H9 (cell line): ENCODE measurements around the gene TBL1X. TPM values are rescaled to one million over a fixed set of nuclear protein-coding genes. Genes with fewer than 3 reads are reported as not detected.
A peak's percentile ranks its signal among the peaks of the same experiment; 100 is the strongest.

Experiments used
- DNase-seq: peaks from one replicate; pipeline ENCODE4 v3.0.0-alpha.2; 2017
- H2AFZ ChIP-seq: one replicate; pipeline ENCODE4 v1.6.1; 2013; ENCODE audit warnings: mild to moderate bottlenecking, low read length, control low read depth, moderate library complexity
- H2AK5ac ChIP-seq: 2 replicates; pipeline ENCODE4 v1.6.1; 2013; ENCODE audit warnings: low read length, control low read depth, mixed read lengths; ENCODE audit not compliant: insufficient read length
- H2BK120ac ChIP-seq: one replicate; pipeline ENCODE4 v1.6.1; 2013; ENCODE audit warnings: low read depth, mild to moderate bottlenecking, low read length, control low read depth, inconsistent platforms; ENCODE audit not compliant: poor library complexity, severe bottlenecking
- H2BK12ac ChIP-seq: 2 replicates; pipeline ENCODE4 v1.6.1; 2013; ENCODE audit warnings: low read length, control low read depth, mixed read lengths, low read depth; ENCODE audit not compliant: insufficient read length
- H2BK15ac ChIP-seq: 2 replicates; pipeline ENCODE4 v1.6.1; 2013; ENCODE audit warnings: low read depth, low read length, control low read depth
- H2BK20ac ChIP-seq: one replicate; pipeline ENCODE4 v1.6.1; 2013; ENCODE audit warnings: low read depth, mild to moderate bottlenecking, low read length, control low read depth, inconsistent platforms; ENCODE audit not compliant: poor library complexity, severe bottlenecking
- H2BK5ac ChIP-seq: 2 replicates; pipeline ENCODE4 v1.6.1; 2013; ENCODE audit warnings: low read length, control low read depth, mixed read lengths; ENCODE audit not compliant: insufficient read length
- H3K14ac ChIP-seq: 2 replicates; pipeline ENCODE4 v1.6.1; 2013; ENCODE audit warnings: low read length, control low read depth; ENCODE audit not compliant: insufficient read depth
- H3K18ac ChIP-seq: 2 replicates; pipeline ENCODE4 v1.6.1; 2013; ENCODE audit warnings: low read depth, mild to moderate bottlenecking, mixed read lengths, low read length, control low read depth; ENCODE audit not compliant: insufficient read length
- H3K23ac ChIP-seq: 2 replicates; pipeline ENCODE4 v1.6.1; 2013; ENCODE audit warnings: low read length, control low read depth, mixed read lengths, low read depth; ENCODE audit not compliant: insufficient read length
- H3K23me2 ChIP-seq: 2 replicates; pipeline ENCODE4 v1.6.1; 2013; ENCODE audit warnings: low read depth, mild to moderate bottlenecking, mixed read lengths, low read length, control low read depth; ENCODE audit not compliant: insufficient read length, poor library complexity, severe bottlenecking
- H3K27ac ChIP-seq: 2 replicates; pipeline ENCODE4 v1.5.1; 2013; ENCODE audit warnings: low read length, control low read depth, mixed read lengths, low read depth; ENCODE audit not compliant: insufficient read length
- H3K27me3 ChIP-seq: 2 replicates; pipeline ENCODE4 v1.6.1; 2013; ENCODE audit warnings: low read length, control low read depth, inconsistent platforms; ENCODE audit not compliant: insufficient read depth
- H3K4ac ChIP-seq: 2 replicates; pipeline ENCODE4 v1.6.1; 2013; ENCODE audit warnings: low read depth, mild to moderate bottlenecking, control low read depth, inconsistent platforms, low read length, moderate library complexity
- H3K4me1 ChIP-seq: 2 replicates; pipeline ENCODE4 v1.6.1; 2013; ENCODE audit warnings: low read length, control low read depth, inconsistent platforms; ENCODE audit not compliant: insufficient read depth
- H3K4me2 ChIP-seq: 2 replicates; pipeline ENCODE4 v1.6.1; 2013; ENCODE audit warnings: low read length, control low read depth, mixed read lengths; ENCODE audit not compliant: insufficient read length, insufficient read depth
- H3K56ac ChIP-seq: 2 replicates; pipeline ENCODE4 v1.6.1; 2013; ENCODE audit warnings: low read depth, mild to moderate bottlenecking, mixed read lengths, low read length, control low read depth; ENCODE audit not compliant: insufficient read length
- H3K79me1 ChIP-seq: 2 replicates; pipeline ENCODE4 v1.6.1; 2013; ENCODE audit warnings: low read depth, mild to moderate bottlenecking, moderate library complexity, low read length, control low read depth, inconsistent platforms; ENCODE audit not compliant: insufficient read depth, poor library complexity, severe bottlenecking
- H3K79me2 ChIP-seq: 2 replicates; pipeline ENCODE4 v1.6.1; 2013; ENCODE audit warnings: low read length, control low read depth, inconsistent platforms; ENCODE audit not compliant: insufficient read depth
- H3K9ac ChIP-seq: 2 replicates; pipeline ENCODE4 v1.6.1; 2013; ENCODE audit warnings: low read length, control low read depth, mixed read lengths; ENCODE audit not compliant: insufficient read length; ENCODE audit errors: extremely low read depth
- H3K9me3 ChIP-seq: one replicate; pipeline ENCODE4 v1.6.1; 2013; ENCODE audit warnings: low read depth, low read length, inconsistent platforms; ENCODE audit not compliant: control insufficient read depth
- H3T11ph ChIP-seq: one replicate; pipeline ENCODE4 v1.6.1; 2013; ENCODE audit warnings: mild to moderate bottlenecking, low read length, control low read depth, inconsistent platforms
- H4K20me1 ChIP-seq: one replicate; pipeline ENCODE4 v1.6.1; 2013; ENCODE audit not compliant: control insufficient read depth, insufficient read length, insufficient read depth
- H4K5ac ChIP-seq: 2 replicates; pipeline ENCODE4 v1.6.1; 2013; ENCODE audit warnings: low read depth, mild to moderate bottlenecking, mixed read lengths, low read length, control low read depth; ENCODE audit not compliant: insufficient read length
- H4K8ac ChIP-seq: replicated peaks from 2 replicates; pipeline ENCODE4 v1.6.1; 2013; ENCODE audit warnings: low read length, control low read depth, mixed read lengths, low read depth; ENCODE audit not compliant: insufficient read length
- H4K91ac ChIP-seq: 2 replicates; pipeline ENCODE4 v1.6.1; 2013; ENCODE audit warnings: low read depth, mild to moderate bottlenecking, moderate library complexity, mixed read lengths, low read length, control low read depth; ENCODE audit not compliant: insufficient read length
- H3K27ac Mint-ChIP-seq, 3 experiments: 2 replicates in 2 of 3; 3 replicates in 1 of 3; pipeline ENCODE4 v1.8.0; 2020 to 2021; ENCODE audit warnings: mixed read lengths in 3 of 3, mild to moderate bottlenecking in 1 of 3, moderate library complexity in 1 of 3
- H3K27me3 Mint-ChIP-seq: 2 replicates; pipeline ENCODE4 v1.8.0; 2021; ENCODE audit warnings: low read depth, mild to moderate bottlenecking, moderate library complexity, mixed read lengths
- H3K36me3 Mint-ChIP-seq, 3 experiments: 2 replicates in 2 of 3; 3 replicates in 1 of 3; pipeline ENCODE4 v1.8.0; 2020 to 2021; ENCODE audit warnings: low read depth in 3 of 3, mixed read lengths in 3 of 3; ENCODE audit not compliant: insufficient read depth in 1 of 3
- H3K4me1 Mint-ChIP-seq, 2 experiments: 2 replicates each; pipeline ENCODE4 v1.8.0; 2020; ENCODE audit warnings: mixed read lengths in 2 of 2
- H3K4me3 Mint-ChIP-seq, 2 experiments: 2 replicates in 1 of 2; 3 replicates in 1 of 2; pipeline ENCODE4 v1.8.0; 2020 to 2021; ENCODE audit warnings: mild to moderate bottlenecking in 2 of 2, mixed read lengths in 2 of 2, moderate library complexity in 1 of 2
- H3K9me3 Mint-ChIP-seq, 2 experiments: 2 replicates in 1 of 2; 3 replicates in 1 of 2; pipeline ENCODE4 v1.8.0; 2020; ENCODE audit warnings: mild to moderate bottlenecking in 2 of 2, mixed read lengths in 2 of 2, moderate library complexity in 1 of 2
- CTCF ChIP-seq: fragments of 200-600 bp; sonication (generic); conservative IDR thresholded peaks from 3 replicates; pipeline ENCODE4 v1.8.0; 2021; ENCODE audit warnings: antibody characterized with exemption, mild to moderate bottlenecking
- WGBS: extraction: QIAGEN DNeasy Blood & Tissue Kit; methylation state at CpG from one replicate; pipeline ENCODE4 v1.1.7; 2013; ENCODE audit warnings: missing lambda C conversion rate, low lambda C conversion rate, mixed read lengths; ENCODE audit not compliant: insufficient read length; ENCODE audit errors: extremely low coverage; 5-methylcytosine and 5-hydroxymethylcytosine counted together
- total RNA-seq: library from RNA; stranded (reverse); gene quantifications from 2 replicates; pipeline ENCODE4 v1.2.1, GENCODE V29; 2021

The TBL1X gene
- total RNA-seq, 1 experiment from 2014 or later: 24.1 TPM

- Histone ChIP-seq H3K23me2 (no peaks in the 10 kb centered on the region), H3K14ac (peak overlapping the region; percentile 6; the same call in 1 of the 2 replicates), H3K27me3 (no peaks in the 10 kb centered on the region), H2BK20ac (no peak overlapping the region), H3K4me2 (no peak overlapping the region), H3K23ac (no peak overlapping the region), H4K8ac (no peak overlapping the region), H3K9me3 (no peaks in the 10 kb centered on the region), H2BK120ac (no peak overlapping the region), H2AFZ (no peak overlapping the region), H3K4me1 (peaks cover 14% of the 10 kb centered on the region), H2AK5ac (no peak overlapping the region), H4K20me1 (no peaks in the 10 kb centered on the region), H2BK15ac (no peak overlapping the region), H3K27ac (no peak overlapping the region), H3K9ac (no peak overlapping the region), H2BK5ac (no peak overlapping the region), H4K5ac (no peak overlapping the region), H3K56ac (no peak overlapping the region), H2BK12ac (no peak overlapping the region), H3K79me2 (0 out of 2 replicates have a peak, but pooled peaks cover 2% of the 10 kb centered on the region), H3K18ac (no peak overlapping the region), H3T11ph (no peak overlapping the region), H3K79me1 (no peaks in the 10 kb centered on the region), H3K4ac (no peak overlapping the region), H4K91ac (no peak overlapping the region)
- Mint-ChIP-seq H3K27ac (no peak overlapping the region), H3K4me1 (peaks cover 14 to 36% of the 10 kb centered on the region in 2 experiments), H3K36me3 (peaks cover 9 to 14% (median 10%) of the 10 kb centered on the region in 3 experiments; a peak in 6 of 7 replicates), H3K9me3 (peaks cover 6 to 56% of the 10 kb centered on the region in 2 experiments; a peak in 4 of 5 replicates), H3K4me3 (no peak overlapping the region), H3K27me3 (no peaks in the 10 kb centered on the region; the same call in 1 of the 2 replicates)
- WGBS: no CpG with 5 or more reads among the region's 5 CpGs
- no peak for DNase-seq
- TF ChIP-seq CTCF: no peak
Measured at GRCh38 chrX:9595174-9595573, 130.3 kb downstream of the TBL1X start.
